Raji (cell line): Measurements from ENCODE around the gene MED25.
A peak's percentile ranks its signal among the peaks of the same experiment; 100 is the strongest.

ENCODE experiments used
- POLR2A ChIP-seq: IDR thresholded peaks from 2 replicates; pipeline ENCODE4 v1.6.1; 2011; ENCODE audit warnings: low read depth, low read length, control low read depth; ENCODE audit not compliant: insufficient read depth

MED25 gene

DNA sequence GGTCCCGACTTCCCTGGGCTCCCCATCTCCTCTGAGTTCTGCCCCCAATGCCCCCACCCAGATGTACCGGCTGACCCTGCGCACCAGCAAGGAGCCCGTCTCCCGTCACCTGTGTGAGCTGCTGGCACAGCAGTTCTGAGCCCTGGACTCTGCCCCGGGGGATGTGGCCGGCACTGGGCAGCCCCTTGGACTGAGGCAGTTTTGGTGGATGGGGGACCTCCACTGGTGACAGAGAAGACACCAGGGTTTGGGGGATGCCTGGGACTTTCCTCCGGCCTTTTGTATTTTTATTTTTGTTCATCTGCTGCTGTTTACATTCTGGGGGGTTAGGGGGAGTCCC, 11.5 kb upstream of the MED25 start:
- TF ChIP-seq POLR2A = no peak

DNA sequence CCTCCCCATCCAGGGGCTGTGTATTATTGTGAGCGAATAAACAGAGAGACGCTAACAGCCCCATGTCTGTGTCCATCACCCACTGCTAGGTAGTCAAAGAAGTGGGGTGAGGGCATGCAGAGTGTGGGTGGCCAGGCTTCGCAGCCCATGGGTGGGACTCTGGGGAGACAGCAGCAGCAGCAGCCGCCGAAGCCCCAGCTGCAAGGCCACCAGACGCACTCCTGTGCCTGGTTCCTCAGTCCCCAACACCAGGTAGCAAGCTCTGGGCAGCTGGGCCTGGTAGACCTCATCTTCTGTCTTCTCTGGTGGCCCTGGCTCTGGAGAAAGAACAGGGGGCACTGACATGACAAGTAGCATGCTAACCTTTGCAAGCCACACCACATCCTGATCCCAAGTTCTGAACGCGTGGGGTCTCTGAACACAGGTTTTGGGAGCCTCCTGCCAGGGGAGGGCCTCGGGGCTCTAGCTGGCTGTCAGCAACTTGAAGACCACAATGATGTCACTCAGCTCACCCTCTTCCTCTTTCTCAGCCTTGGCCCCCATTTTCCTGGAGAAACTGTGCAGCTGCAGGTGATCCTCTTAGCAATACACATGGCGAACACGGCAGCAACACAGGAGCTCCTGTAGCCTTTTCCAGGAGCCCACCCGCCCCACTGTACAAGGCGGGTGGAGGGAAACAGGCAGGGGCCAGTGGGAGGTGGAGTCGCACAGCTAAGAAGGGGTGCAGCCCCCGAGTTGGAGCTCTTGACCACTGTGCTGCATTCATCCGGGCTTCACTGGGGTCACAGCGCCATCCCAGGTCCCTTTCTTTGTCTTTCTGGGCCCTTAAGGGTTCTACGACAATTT, 10.8 kb upstream of the MED25 start:
- TF ChIP-seq POLR2A = no peak

DNA sequence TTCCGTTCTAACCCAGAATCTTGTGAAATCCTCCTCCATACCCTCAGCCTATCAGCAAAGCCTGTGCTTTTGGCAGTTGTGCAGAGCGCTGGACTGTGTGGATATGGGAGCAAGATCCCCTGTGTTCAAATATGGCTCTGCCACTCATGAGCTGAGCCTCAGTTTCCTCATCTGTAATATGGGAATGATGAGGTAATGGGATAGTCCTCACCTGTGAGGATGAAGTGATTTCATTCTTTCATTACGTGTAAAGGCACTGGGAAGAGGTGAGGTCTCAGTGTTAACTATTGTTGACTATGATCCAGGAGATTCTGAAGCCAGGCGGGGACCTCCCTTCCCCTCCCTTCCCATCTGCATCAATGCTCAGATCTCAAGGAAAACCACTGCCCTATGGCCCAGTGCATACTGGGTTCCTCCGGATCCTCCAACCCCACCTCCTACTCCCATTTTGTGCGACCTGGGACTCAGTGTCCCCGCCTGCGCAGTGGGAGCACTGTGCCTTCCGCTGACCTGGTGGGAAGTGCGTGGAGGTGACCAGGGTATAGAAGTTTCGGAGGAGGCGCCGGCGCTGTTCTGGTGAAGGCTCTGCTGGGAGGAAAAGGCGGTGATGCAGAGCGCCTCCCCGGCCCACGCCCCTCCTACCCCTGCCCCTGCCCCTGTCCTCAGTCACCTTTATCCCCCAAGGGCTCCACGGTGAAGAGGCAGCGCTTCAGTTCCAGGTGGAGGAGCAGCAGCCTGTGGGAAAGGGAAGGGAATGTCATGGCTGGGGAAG, 10.0 kb upstream of the MED25 start:
- no peak for TF ChIP-seq POLR2A

DNA sequence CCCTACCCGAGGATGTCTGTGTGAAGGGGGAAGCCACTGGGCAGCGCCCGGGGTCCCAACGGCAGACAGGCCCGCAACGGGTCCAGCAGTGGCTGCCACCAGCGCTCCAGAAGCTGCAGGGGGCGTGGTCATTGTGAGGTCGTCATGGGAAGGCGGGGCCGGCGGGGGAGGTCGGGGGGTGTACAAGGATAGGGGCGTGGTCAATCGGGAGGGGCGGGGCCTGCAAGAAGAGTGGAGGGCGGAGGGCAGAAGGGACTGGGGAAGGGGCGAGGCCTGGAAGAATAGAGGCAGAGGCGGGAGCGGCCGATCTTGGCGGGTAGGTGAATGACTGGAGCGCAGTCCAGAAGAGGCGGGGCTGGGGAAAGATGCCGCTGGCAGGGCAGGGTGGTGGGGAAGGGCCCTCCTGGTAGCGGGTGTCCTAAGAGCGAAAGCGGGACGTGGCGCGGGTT, 9.4 kb upstream of the MED25 start:
- TF ChIP-seq POLR2A = no peak

DNA sequence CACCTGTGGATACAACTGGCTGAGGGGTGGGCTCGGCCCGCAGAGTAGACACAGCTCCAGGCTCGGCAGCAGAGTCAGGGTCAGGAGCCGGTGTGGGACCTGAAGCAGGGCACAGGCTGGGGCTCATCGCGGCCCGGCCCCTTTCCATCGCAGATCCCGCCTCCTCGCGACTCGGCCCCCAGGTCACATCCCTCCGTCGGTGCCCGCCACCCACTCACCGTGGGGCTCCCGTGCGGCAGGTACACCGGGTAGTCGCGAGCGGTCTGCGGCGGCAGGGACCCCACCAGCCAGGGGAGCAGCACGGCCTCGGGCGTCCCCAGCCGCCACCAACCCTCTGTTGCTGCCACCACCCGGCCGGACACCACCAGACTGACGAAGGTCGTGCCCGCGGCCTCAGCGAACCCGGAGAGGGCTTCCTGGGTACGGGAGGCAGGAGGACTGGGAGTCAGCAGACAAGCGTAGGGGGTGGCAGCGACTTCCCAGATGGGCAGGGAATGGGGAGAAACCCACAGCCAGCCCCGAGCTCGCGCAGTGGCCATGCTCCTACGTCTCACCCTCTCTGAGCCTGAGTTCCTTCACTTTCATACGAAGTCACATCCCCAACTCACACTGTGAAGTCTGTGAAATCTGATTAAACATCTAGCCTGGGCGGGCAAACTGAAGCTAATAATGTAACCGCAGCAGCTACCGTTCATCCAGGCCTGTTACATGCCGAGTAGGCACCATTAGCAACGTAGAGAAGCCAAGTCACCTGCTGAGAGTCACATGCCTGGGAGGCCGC, 8.7 kb upstream of the MED25 start:
- TF ChIP-seq POLR2A = no peak

DNA sequence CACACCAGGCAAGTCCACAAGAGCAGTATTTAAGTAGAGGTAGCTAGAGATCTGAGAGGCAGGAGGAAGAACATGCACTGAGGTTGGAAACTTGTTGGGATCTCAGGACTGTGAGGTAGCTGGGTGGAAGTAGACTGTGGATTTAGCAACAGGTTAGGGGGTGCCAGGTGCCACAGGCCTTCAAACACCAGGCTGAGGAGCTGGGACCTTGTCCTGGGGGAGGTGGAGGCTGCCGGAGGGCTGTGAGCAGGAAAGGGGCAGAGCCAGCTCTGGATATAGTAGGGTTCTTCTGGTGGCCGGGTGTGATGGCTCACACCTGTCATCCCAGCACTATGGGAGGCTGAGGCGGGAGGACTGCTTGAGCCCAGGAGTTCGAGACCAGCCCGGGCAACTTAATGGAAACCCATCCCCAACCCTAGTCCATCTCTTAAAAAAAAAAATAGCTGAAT, 8.1 kb upstream of the MED25 start:
- TF ChIP-seq POLR2A = no peak

DNA sequence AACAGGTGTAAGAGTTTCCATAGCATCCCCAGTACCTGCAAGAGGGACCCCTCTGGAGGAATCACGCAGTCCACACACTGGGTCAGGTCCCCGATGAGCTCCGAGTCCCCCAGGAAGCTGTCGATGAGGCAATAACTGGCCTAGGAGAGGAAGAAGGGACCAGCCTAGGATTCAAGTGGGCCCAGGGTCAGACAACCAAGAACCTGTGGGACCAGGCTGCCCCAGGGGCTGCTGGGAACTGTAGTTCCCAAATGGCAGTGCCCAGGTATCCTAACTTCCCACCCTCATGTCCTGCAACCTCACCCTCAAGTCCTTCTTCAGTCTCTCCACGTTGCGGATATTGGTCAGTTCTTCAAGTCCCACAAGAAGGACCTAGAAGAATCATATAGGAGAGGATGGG, 6.8 kb upstream of the MED25 start:
- TF ChIP-seq POLR2A = no peak

DNA sequence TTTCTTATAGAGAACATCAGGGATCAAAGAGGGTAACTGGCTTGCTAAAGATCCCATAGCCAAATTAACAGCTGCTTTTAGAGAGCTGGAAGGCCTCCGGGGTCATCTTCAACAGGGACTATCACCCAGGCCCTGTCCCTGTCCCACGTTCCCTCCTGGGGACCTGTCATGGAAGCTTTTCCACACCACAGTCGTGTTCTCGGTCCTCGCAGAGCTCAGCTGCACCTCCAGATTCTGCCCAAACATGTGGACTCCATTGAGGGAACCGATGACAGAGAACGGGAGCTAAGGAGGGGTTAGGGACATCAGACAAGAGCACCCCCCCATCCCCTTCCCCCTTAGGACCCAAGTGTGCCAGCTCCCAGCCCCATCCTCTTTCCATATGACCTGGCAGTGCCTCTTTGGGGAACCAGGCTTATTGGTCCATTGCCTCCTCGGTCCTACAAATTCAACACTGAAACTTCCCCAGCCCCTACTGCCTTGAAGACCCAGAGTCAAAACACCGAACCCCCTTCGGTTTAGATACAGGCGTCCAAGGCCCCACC, 5.6 kb upstream of the MED25 start:
- TF ChIP-seq POLR2A = no peak

DNA sequence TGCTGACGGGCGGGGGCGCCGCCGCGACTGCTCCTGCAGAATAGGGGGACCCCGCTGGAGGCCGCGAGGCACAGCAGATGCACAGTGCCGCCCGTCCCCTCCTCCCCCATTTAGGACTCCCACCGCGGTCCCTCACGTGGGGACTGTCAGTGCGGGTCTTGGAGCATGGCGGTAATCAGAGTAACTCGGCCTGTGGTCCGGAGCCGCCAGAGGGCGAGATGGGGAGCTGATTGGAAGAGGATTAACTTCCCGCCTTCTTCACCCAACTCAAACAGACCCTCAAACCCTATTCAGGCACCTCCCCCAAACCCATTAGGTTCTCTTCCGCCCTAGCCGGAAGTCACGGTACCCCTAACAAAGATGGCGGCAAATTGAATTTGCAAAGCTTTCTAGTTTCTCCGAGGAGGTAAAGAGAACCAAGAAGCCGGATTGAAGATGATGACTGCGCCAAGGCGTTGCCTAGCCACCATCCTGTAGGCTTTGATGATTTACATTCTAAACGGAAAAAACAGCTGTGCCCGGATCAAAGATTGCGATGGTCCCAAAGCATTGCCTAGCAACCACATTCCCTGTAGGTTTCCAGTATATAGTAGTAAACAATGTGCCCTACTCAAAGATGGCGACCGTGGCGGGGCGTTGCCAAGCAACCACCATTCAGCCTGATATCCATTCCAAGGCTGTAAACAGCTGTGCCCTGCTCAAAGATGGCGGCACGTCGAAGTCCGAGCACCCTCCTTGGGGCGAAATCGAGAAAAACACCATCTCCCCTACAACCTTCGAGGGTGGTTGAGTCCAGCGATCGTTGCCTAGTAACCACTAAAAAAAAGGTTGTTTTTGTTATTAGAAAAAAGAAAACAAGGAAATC, 4.9 kb upstream of the MED25 start, which contains the start of gene FUZ:
Gene FUZ, minus strand, starts transcription at position 296 of the 865 bp plus-strand sequence. Its CDS starts 186 bp downstream, at position 110.
- peak; percentile 71 for TF ChIP-seq POLR2A

DNA sequence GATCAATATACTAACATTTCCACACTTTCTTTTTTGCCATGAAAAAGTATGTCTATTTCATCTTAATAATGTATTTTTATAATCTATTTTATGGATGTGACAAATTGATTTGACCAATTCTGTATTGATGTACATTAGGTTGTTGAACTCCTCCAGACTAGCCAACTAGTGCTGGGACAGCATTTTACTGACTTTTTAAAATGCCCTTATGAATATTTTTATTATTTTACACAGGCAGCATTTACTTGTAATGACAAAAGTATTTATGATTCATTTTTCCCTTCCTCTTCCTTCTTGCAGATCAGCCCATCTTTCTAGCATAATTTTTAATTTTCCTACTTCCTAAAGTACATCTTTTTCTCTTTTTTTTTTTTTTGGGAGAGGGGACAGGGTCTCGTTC, 4.1 kb upstream of the MED25 start:
- TF ChIP-seq POLR2A = no peak

DNA sequence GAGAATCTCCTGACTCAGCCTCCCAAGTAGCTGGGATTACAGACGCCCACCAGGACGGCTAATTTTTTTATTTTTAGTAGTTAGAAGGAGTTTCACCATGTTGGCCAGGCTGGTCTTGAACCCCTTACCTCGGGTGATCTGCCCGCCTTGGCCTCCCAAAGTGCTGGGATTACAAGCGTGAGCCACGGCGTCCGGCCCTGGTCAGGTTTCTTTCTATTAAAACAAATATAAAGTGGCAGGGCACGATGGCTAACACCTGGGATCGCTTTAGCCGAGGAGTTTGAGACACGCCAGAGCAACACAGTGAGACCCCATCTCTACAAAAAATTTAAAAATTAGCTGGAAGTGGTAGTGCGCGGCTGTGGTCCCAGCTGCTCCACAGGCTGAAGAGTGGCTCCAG, 1.5 kb upstream of the MED25 start:
- no peak for TF ChIP-seq POLR2A

DNA sequence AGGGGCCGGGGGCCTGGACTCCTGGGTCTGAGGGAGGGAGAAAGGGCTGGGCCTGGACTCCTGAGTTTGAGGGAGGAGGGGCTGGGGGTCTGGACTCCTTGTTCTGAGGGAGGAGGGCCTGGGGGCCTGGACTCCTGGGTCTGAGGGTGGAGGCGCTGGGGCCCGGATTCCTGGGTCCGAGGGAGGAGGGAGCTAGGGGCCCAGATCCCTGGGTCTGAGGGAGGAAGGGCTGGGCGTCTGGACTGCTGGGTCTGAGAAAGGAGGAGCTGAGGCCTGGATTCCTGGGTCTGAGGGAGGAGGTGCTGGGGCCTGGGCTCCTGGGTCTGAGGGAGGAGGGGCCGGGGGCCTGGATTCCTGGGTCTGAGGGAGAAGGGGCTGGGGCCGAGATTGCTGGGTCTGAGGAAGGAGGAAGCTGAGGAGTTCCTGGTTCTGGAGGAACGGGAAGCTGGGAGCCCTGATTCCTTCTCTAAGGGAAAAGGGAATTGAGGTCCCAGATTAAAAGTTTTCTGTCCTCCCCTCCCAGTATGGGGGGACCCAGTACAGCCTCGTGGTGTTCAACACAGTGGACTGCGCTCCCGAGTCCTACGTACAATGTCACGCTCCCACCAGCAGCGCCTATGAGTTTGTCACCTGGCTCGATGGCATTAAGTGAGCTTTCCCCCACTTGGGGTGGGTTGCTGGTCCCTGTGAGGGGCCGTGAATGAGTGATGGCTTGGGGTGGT, 721 bp downstream of the MED25 start:
- no peak for TF ChIP-seq POLR2A

DNA sequence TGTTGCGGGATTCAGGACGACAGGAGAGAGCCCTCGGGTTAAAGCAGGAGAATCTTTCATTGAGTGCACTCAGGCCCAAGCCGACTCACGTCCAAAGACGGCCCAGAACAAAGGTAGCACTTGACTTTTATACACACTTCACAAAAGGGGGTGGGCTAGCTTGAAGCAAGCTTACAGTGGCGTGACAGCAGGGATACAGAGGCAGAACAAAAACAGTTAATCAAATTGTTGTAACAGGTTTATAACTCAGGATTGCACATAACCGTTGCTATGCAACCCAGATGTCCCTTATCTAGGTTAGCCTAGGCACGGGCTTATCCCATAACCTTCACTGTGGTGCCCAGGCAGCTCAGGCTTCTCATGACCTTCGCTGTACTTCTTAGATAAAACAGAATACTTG, 2.0 kb downstream of the MED25 start:
- TF ChIP-seq POLR2A = no peak
